Measurements from ENCODE around the gene AKR1E2. TPM values are rescaled to one million over a fixed set of nuclear protein-coding genes. Genes with fewer than 3 reads are reported as not detected.

Gene AKR1E2
- total and polyA plus RNA-seq, 10 of the 15 experiments (the other 5 are each of a cell fraction or from before 2014, with no cell fraction given): not detected

- no peak for TF ChIP-seq POU2F2 (IDR thresholded peaks at IDR 0.05; ENCODE audit: borderline replicate concordance, low read depth, low read length)
- TF ChIP-seq REST (IDR thresholded peaks at IDR 0.05; ENCODE audit: low read depth, low read length): no peak
Measured at GRCh38 chr10:4812046-4812445, 14.0 kb upstream of the AKR1E2 start (continued).

DNA sequence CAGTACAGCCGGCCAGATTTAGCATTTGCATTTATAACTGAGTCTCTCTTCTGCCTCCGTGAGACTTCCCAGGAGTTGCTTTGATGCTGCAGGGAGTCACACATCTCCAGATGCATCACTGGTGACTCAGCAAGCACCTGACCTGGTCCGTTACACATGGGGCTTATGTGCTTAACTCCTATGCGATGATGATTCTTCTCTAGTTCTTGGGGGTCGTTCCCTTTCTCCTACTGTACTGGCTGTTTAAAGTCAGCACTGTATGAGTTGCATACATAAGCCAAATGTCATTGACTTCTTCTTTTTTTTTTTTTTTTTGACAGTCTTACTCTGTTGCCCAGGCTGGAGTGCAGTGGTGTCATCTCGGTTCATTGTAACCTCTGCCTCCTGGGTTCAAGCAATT lies 13.0 kb upstream of the AKR1E2 start:
- CTCF ChIA-PET: interaction anchor here (3.4 to 4.5 kb wide), 3 partner anchors 19 to 621 kb away, joined by 20 to 40 read pairs (median 34); no protein-coding TSS in a partner anchor
- WGBS (ENCODE audit: insufficient coverage, insufficient replicate concordance, low lambda C conversion rate, missing lambda C conversion rate): 15% methylated on average over 6 of the region's 6 CpGs
- Histone ChIP-seq H3K9ac (ENCODE audit: control insufficient read depth, insufficient read depth, low read length) (no peak overlapping the region), H3K79me2 (ENCODE audit: control insufficient read depth, insufficient read depth, low read length) (no peaks in the 10 kb centered on the region), H3K4me1 (ENCODE audit: control insufficient read depth, insufficient read depth, low read length) (no peaks in the 10 kb centered on the region), H3K4me2 (ENCODE audit: control insufficient read depth, insufficient read depth) (no peak overlapping the region), H3K36me3 (ENCODE audit: control insufficient read depth in 2 of 2, insufficient read depth in 2 of 2, low read length in 1 of 2) (no peaks in the 10 kb centered on the region), H3K9me3 (replicated peaks; ENCODE audit: control insufficient read depth, insufficient read depth, low read length) (no peaks in the 10 kb centered on the region), H4K20me1 (ENCODE audit: control insufficient read depth, insufficient read depth) (no peaks in the 10 kb centered on the region), H3K27me3 (replicated peaks in 1 of 2; ENCODE audit: control insufficient read depth in 2 of 2, insufficient read depth in 2 of 2, low read length in 1 of 2) (peaks cover 0 to 2% of the 10 kb centered on the region in 2 experiments; a peak in 1 of 4 replicates), H3K27ac (ENCODE audit: control insufficient read depth, insufficient read depth) (no peak overlapping the region), H3K4me3 (no peak overlapping the region), H2AFZ (ENCODE audit: control insufficient read depth, low read depth, low read length) (no peak overlapping the region)
- in situ Hi-C loops (cut with MboI): no loop called here
- BruUV-seq (replicated peaks): no TSS peak
- FAIRE-seq (no peak), DNase-seq (ENCODE audit: low read depth, low spot score) (no peak), ATAC-seq (no peak)
- RAD21 ChIA-PET (ENCODE audit: unreplicated experiment): no interaction called here
- intact Hi-C loops (cut with micrococcal nuclease; ENCODE audit: unreplicated experiment): no loop called here
- POLR2A ChIA-PET: no interaction called here
- SMC1A ChIA-PET (ENCODE audit: uncharacterized antibody, unreplicated experiment): interaction anchor here (1.1 to 2.9 kb wide), 2 partner anchors 621 to 624 kb away, joined by 3 to 31 read pairs; no protein-coding TSS in a partner anchor
- no peak for TF ChIP-seq EGR1 (IDR thresholded peaks at IDR 0.05; ENCODE audit: borderline replicate concordance in 1 of 2, low read depth in 2 of 2, low read length in 2 of 2)
- no peak for TF ChIP-seq KLF5 (IDR thresholded peaks at IDR 0.05; ENCODE audit: partially characterized antibody)
- TF ChIP-seq IRF4 (IDR thresholded peaks at IDR 0.05; ENCODE audit: low read depth, low read length): no peak
- no peak for TF ChIP-seq GABPA (IDR thresholded peaks at IDR 0.05; ENCODE audit: low read depth)
- TF ChIP-seq SMARCA5 (IDR thresholded peaks at IDR 0.05): no peak
- no peak for TF ChIP-seq MXI1 (IDR thresholded peaks at IDR 0.05; ENCODE audit: low read depth, low read length)
- TF ChIP-seq WRNIP1 (IDR thresholded peaks at IDR 0.05; ENCODE audit: borderline replicate concordance, low read depth, low read length): no peak
- TF ChIP-seq, protein P1, sequence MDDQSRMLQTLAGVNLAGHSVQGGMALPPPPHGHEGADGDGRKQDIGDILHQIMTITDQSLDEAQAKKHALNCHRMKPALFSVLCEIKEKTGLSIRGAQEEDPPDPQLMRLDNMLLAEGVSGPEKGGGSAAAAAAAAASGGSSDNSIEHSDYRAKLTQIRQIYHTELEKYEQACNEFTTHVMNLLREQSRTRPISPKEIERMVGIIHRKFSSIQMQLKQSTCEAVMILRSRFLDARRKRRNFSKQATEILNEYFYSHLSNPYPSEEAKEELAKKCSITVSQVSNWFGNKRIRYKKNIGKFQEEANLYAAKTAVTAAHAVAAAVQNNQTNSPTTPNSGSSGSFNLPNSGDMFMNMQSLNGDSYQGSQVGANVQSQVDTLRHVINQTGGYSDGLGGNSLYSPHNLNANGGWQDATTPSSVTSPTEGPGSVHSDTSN (IDR thresholded peaks at IDR 0.05; ENCODE audit: insufficient replicate concordance, low read depth, low read length): no peak
- TF ChIP-seq POLR2A (IDR thresholded peaks at IDR 0.05; ENCODE audit: low read depth, low read length): no peak
- TF ChIP-seq, protein P2, sequence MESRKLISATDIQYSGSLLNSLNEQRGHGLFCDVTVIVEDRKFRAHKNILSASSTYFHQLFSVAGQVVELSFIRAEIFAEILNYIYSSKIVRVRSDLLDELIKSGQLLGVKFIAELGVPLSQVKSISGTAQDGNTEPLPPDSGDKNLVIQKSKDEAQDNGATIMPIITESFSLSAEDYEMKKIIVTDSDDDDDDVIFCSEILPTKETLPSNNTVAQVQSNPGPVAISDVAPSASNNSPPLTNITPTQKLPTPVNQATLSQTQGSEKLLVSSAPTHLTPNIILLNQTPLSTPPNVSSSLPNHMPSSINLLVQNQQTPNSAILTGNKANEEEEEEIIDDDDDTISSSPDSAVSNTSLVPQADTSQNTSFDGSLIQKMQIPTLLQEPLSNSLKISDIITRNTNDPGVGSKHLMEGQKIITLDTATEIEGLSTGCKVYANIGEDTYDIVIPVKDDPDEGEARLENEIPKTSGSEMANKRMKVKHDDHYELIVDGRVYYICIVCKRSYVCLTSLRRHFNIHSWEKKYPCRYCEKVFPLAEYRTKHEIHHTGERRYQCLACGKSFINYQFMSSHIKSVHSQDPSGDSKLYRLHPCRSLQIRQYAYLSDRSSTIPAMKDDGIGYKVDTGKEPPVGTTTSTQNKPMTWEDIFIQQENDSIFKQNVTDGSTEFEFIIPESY (IDR thresholded peaks at IDR 0.05): no peak
- no peak for TF ChIP-seq EED (IDR thresholded peaks at IDR 0.05; ENCODE audit: low read depth)
- no peak for TF ChIP-seq TAF1 (IDR thresholded peaks at IDR 0.05; ENCODE audit: borderline replicate concordance, low read depth, low read length)
- TF ChIP-seq BRCA1 (IDR thresholded peaks at IDR 0.05; ENCODE audit: low read depth, low read length): no peak
- TF ChIP-seq RAD21 (IDR thresholded peaks at IDR 0.05; ENCODE audit: insufficient read depth, low read depth, low read length): no peak

All from GM12878 (cell line).